ENCODE results near the gene LAD1.

- TF ChIP-seq, protein P1, sequence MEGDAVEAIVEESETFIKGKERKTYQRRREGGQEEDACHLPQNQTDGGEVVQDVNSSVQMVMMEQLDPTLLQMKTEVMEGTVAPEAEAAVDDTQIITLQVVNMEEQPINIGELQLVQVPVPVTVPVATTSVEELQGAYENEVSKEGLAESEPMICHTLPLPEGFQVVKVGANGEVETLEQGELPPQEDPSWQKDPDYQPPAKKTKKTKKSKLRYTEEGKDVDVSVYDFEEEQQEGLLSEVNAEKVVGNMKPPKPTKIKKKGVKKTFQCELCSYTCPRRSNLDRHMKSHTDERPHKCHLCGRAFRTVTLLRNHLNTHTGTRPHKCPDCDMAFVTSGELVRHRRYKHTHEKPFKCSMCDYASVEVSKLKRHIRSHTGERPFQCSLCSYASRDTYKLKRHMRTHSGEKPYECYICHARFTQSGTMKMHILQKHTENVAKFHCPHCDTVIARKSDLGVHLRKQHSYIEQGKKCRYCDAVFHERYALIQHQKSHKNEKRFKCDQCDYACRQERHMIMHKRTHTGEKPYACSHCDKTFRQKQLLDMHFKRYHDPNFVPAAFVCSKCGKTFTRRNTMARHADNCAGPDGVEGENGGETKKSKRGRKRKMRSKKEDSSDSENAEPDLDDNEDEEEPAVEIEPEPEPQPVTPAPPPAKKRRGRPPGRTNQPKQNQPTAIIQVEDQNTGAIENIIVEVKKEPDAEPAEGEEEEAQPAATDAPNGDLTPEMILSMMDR (conservative IDR thresholded peaks at IDR 0.05; ENCODE audit: low read length): no peak
- no peak for TF ChIP-seq EZH2phosphoT487 (IDR thresholded peaks at IDR 0.05; ENCODE audit: borderline replicate concordance)
Observed at GRCh38 chr1:201430776-201431175, 31.7 kb upstream of the LAD1 start.
